ENCODE results near the gene PSMC2. TPM values are rescaled to one million over a fixed set of nuclear protein-coding genes. Genes with fewer than 3 reads are reported as not detected.
A peak's percentile ranks its signal among the peaks of the same experiment; 100 is the strongest.

Gene PSMC2
- polyA plus RNA-seq, 3 donors = 61.4 to 120 (median 104) TPM

- peaks cover 9 to 16% of the 10 kb centered on the region in 2 donors for H3K36me3 ChIP-seq (replicated peaks in 1 of 2; ENCODE audit: control insufficient read depth in 1 of 2, insufficient read depth in 2 of 2, low read length in 2 of 2)
- H3K36me3 Mint-ChIP-seq = peaks cover 10% of the 10 kb centered on the region in 2 donors
- intact Hi-C loops (cut with micrococcal nuclease) = no loop called here
- H3K79me2 ChIP-seq (ENCODE audit: insufficient read depth, low read length) = no peaks in the 10 kb centered on the region
- TF ChIP-seq CTCF (IDR thresholded peaks at IDR 0.05) = no peak
- H3K4me3 Mint-ChIP-seq = no peak overlapping the region
- H3K9ac ChIP-seq (ENCODE audit: insufficient read depth, low read length, poor library complexity, severe bottlenecking) = no peak overlapping the region
- no peaks in the 10 kb centered on the region for H4K20me1 ChIP-seq (ENCODE audit: insufficient read depth, low read length)
- no peaks in the 10 kb centered on the region for H3K9me3 Mint-ChIP-seq
- no peak overlapping the region for H3K4me3 ChIP-seq (replicated peaks in 1 of 3; ENCODE audit: low read depth in 2 of 3, low read length in 3 of 3)
- peaks cover 0 to 1% of the 10 kb centered on the region in 2 donors for H3K4me1 ChIP-seq (ENCODE audit: control insufficient read depth in 1 of 2, insufficient read depth in 2 of 2, low read length in 2 of 2)
- WGBS (ENCODE audit: insufficient coverage) = 80% methylated on average over 2 of the region's 6 CpGs
- H3K27ac ChIP-seq (ENCODE audit: low read depth in 1 of 2, low read length in 2 of 2) = no peak overlapping the region
- H3K4me1 Mint-ChIP-seq = peaks cover 2% of the 10 kb centered on the region
- no peak for DNase-seq
- no peak overlapping the region for H3K4me2 ChIP-seq (replicated peaks; ENCODE audit: extremely low read depth, low read length, poor library complexity, severe bottlenecking)
- H2AFZ ChIP-seq (ENCODE audit: insufficient read depth, low read depth, low read length, poor library complexity, severe bottlenecking) = no peak overlapping the region
- no peaks in the 10 kb centered on the region for H3K27me3 ChIP-seq (ENCODE audit: control insufficient read depth in 2 of 2, insufficient read depth in 2 of 2, low read length in 2 of 2)
- no peak overlapping the region for H3K27ac Mint-ChIP-seq
- H3K27me3 Mint-ChIP-seq (ENCODE audit: low read depth in 3 of 3) = peaks cover 4 to 7% (median 5%) of the 10 kb centered on the region in 3 donors
- H3K9me3 ChIP-seq (replicated peaks in 1 of 2; ENCODE audit: control insufficient read depth in 1 of 2, insufficient read depth in 1 of 2, low read length in 2 of 2) = no peaks in the 10 kb centered on the region
These were observed 26.6 kb downstream of the PSMC2 start for GRCh38 chr7:103373866-103374643.

GRCh38 chr7:103379270-103379975 is 32.0 kb downstream of the PSMC2 start:
- Histone ChIP-seq H3K27me3 (ENCODE audit: control insufficient read depth in 2 of 2, insufficient read depth in 2 of 2, low read length in 2 of 2) (no peaks in the 10 kb centered on the region), H2AFZ (ENCODE audit: insufficient read depth, low read depth, low read length, poor library complexity, severe bottlenecking) (no peak overlapping the region), H4K20me1 (ENCODE audit: insufficient read depth, low read length) (no peaks in the 10 kb centered on the region), H3K4me3 (replicated peaks in 1 of 3; ENCODE audit: low read depth in 2 of 3, low read length in 3 of 3) (no peak overlapping the region), H3K4me1 (ENCODE audit: control insufficient read depth in 1 of 2, insufficient read depth in 2 of 2, low read length in 2 of 2) (peaks cover 0 to 7% of the 10 kb centered on the region in 2 donors), H3K9me3 (replicated peaks in 1 of 2; ENCODE audit: control insufficient read depth in 1 of 2, insufficient read depth in 1 of 2, low read length in 2 of 2) (no peaks in the 10 kb centered on the region), H3K79me2 (ENCODE audit: insufficient read depth, low read length) (no peaks in the 10 kb centered on the region), H3K9ac (ENCODE audit: insufficient read depth, low read length, poor library complexity, severe bottlenecking) (no peak overlapping the region), H3K27ac (ENCODE audit: low read depth in 1 of 2, low read length in 2 of 2) (no peak overlapping the region), H3K36me3 (replicated peaks in 1 of 2; ENCODE audit: control insufficient read depth in 1 of 2, insufficient read depth in 2 of 2, low read length in 2 of 2) (no peaks in the 10 kb centered on the region), H3K4me2 (replicated peaks; ENCODE audit: extremely low read depth, low read length, poor library complexity, severe bottlenecking) (no peak overlapping the region)
- no CpG with 5 or more reads among the region's 3 CpGs for WGBS (ENCODE audit: insufficient coverage)
- peak in 1 of 3 donors; percentile 3 for DNase-seq
- Mint-ChIP-seq H3K4me1 (peaks cover 9% of the 10 kb centered on the region), H3K36me3 (no peaks in the 10 kb centered on the region), H3K4me3 (no peak overlapping the region), H3K9me3 (no peaks in the 10 kb centered on the region), H3K27ac (peak overlapping the region in 2 of 7 donors; percentile 8 to 68), H3K27me3 (ENCODE audit: low read depth in 3 of 3) (peaks cover 4 to 6% (median 5%) of the 10 kb centered on the region in 3 donors)
- TF ChIP-seq CTCF (IDR thresholded peaks at IDR 0.05) = no peak
- intact Hi-C loops (cut with micrococcal nuclease) = no loop called here

Measured in CD14-positive monocyte (primary cell).